H9 (cell line): ENCODE measurements around the gene ACKR1. TPM values are rescaled to one million over a fixed set of nuclear protein-coding genes. Genes with fewer than 3 reads are reported as not detected.
A peak's percentile ranks its signal among the peaks of the same experiment; 100 is the strongest.

Experiments used
- DNase-seq: peaks from one replicate; pipeline ENCODE4 v3.0.0-alpha.2; 2017
- H2AFZ ChIP-seq: one replicate; pipeline ENCODE4 v1.6.1; 2013; ENCODE audit warnings: mild to moderate bottlenecking, low read length, control low read depth, moderate library complexity
- H2AK5ac ChIP-seq: 2 replicates; pipeline ENCODE4 v1.6.1; 2013; ENCODE audit warnings: low read length, control low read depth, mixed read lengths; ENCODE audit not compliant: insufficient read length
- H2BK120ac ChIP-seq: one replicate; pipeline ENCODE4 v1.6.1; 2013; ENCODE audit warnings: low read depth, mild to moderate bottlenecking, low read length, control low read depth, inconsistent platforms; ENCODE audit not compliant: poor library complexity, severe bottlenecking
- H2BK12ac ChIP-seq: 2 replicates; pipeline ENCODE4 v1.6.1; 2013; ENCODE audit warnings: low read length, control low read depth, mixed read lengths, low read depth; ENCODE audit not compliant: insufficient read length
- H2BK15ac ChIP-seq: 2 replicates; pipeline ENCODE4 v1.6.1; 2013; ENCODE audit warnings: low read depth, low read length, control low read depth
- H2BK20ac ChIP-seq: one replicate; pipeline ENCODE4 v1.6.1; 2013; ENCODE audit warnings: low read depth, mild to moderate bottlenecking, low read length, control low read depth, inconsistent platforms; ENCODE audit not compliant: poor library complexity, severe bottlenecking
- H2BK5ac ChIP-seq: 2 replicates; pipeline ENCODE4 v1.6.1; 2013; ENCODE audit warnings: low read length, control low read depth, mixed read lengths; ENCODE audit not compliant: insufficient read length
- H3K14ac ChIP-seq: 2 replicates; pipeline ENCODE4 v1.6.1; 2013; ENCODE audit warnings: low read length, control low read depth; ENCODE audit not compliant: insufficient read depth
- H3K18ac ChIP-seq: 2 replicates; pipeline ENCODE4 v1.6.1; 2013; ENCODE audit warnings: low read depth, mild to moderate bottlenecking, mixed read lengths, low read length, control low read depth; ENCODE audit not compliant: insufficient read length
- H3K23ac ChIP-seq: 2 replicates; pipeline ENCODE4 v1.6.1; 2013; ENCODE audit warnings: low read length, control low read depth, mixed read lengths, low read depth; ENCODE audit not compliant: insufficient read length
- H3K23me2 ChIP-seq: 2 replicates; pipeline ENCODE4 v1.6.1; 2013; ENCODE audit warnings: low read depth, mild to moderate bottlenecking, mixed read lengths, low read length, control low read depth; ENCODE audit not compliant: insufficient read length, poor library complexity, severe bottlenecking
- H3K27ac ChIP-seq: 2 replicates; pipeline ENCODE4 v1.5.1; 2013; ENCODE audit warnings: low read length, control low read depth, mixed read lengths, low read depth; ENCODE audit not compliant: insufficient read length
- H3K27me3 ChIP-seq: 2 replicates; pipeline ENCODE4 v1.6.1; 2013; ENCODE audit warnings: low read length, control low read depth, inconsistent platforms; ENCODE audit not compliant: insufficient read depth
- H3K4ac ChIP-seq: 2 replicates; pipeline ENCODE4 v1.6.1; 2013; ENCODE audit warnings: low read depth, mild to moderate bottlenecking, control low read depth, inconsistent platforms, low read length, moderate library complexity
- H3K4me1 ChIP-seq: 2 replicates; pipeline ENCODE4 v1.6.1; 2013; ENCODE audit warnings: low read length, control low read depth, inconsistent platforms; ENCODE audit not compliant: insufficient read depth
- H3K4me2 ChIP-seq: 2 replicates; pipeline ENCODE4 v1.6.1; 2013; ENCODE audit warnings: low read length, control low read depth, mixed read lengths; ENCODE audit not compliant: insufficient read length, insufficient read depth
- H3K56ac ChIP-seq: 2 replicates; pipeline ENCODE4 v1.6.1; 2013; ENCODE audit warnings: low read depth, mild to moderate bottlenecking, mixed read lengths, low read length, control low read depth; ENCODE audit not compliant: insufficient read length
- H3K79me1 ChIP-seq: 2 replicates; pipeline ENCODE4 v1.6.1; 2013; ENCODE audit warnings: low read depth, mild to moderate bottlenecking, moderate library complexity, low read length, control low read depth, inconsistent platforms; ENCODE audit not compliant: insufficient read depth, poor library complexity, severe bottlenecking
- H3K79me2 ChIP-seq: 2 replicates; pipeline ENCODE4 v1.6.1; 2013; ENCODE audit warnings: low read length, control low read depth, inconsistent platforms; ENCODE audit not compliant: insufficient read depth
- H3K9ac ChIP-seq: 2 replicates; pipeline ENCODE4 v1.6.1; 2013; ENCODE audit warnings: low read length, control low read depth, mixed read lengths; ENCODE audit not compliant: insufficient read length; ENCODE audit errors: extremely low read depth
- H3K9me3 ChIP-seq: one replicate; pipeline ENCODE4 v1.6.1; 2013; ENCODE audit warnings: low read depth, low read length, inconsistent platforms; ENCODE audit not compliant: control insufficient read depth
- H3T11ph ChIP-seq: one replicate; pipeline ENCODE4 v1.6.1; 2013; ENCODE audit warnings: mild to moderate bottlenecking, low read length, control low read depth, inconsistent platforms
- H4K20me1 ChIP-seq: one replicate; pipeline ENCODE4 v1.6.1; 2013; ENCODE audit not compliant: control insufficient read depth, insufficient read length, insufficient read depth
- H4K5ac ChIP-seq: 2 replicates; pipeline ENCODE4 v1.6.1; 2013; ENCODE audit warnings: low read depth, mild to moderate bottlenecking, mixed read lengths, low read length, control low read depth; ENCODE audit not compliant: insufficient read length
- H4K8ac ChIP-seq: replicated peaks from 2 replicates; pipeline ENCODE4 v1.6.1; 2013; ENCODE audit warnings: low read length, control low read depth, mixed read lengths, low read depth; ENCODE audit not compliant: insufficient read length
- H4K91ac ChIP-seq: 2 replicates; pipeline ENCODE4 v1.6.1; 2013; ENCODE audit warnings: low read depth, mild to moderate bottlenecking, moderate library complexity, mixed read lengths, low read length, control low read depth; ENCODE audit not compliant: insufficient read length
- H3K27ac Mint-ChIP-seq, 3 experiments: 2 replicates in 2 of 3; 3 replicates in 1 of 3; pipeline ENCODE4 v1.8.0; 2020 to 2021; ENCODE audit warnings: mixed read lengths in 3 of 3, mild to moderate bottlenecking in 1 of 3, moderate library complexity in 1 of 3
- H3K27me3 Mint-ChIP-seq: 2 replicates; pipeline ENCODE4 v1.8.0; 2021; ENCODE audit warnings: low read depth, mild to moderate bottlenecking, moderate library complexity, mixed read lengths
- H3K36me3 Mint-ChIP-seq, 3 experiments: 2 replicates in 2 of 3; 3 replicates in 1 of 3; pipeline ENCODE4 v1.8.0; 2020 to 2021; ENCODE audit warnings: low read depth in 3 of 3, mixed read lengths in 3 of 3; ENCODE audit not compliant: insufficient read depth in 1 of 3
- H3K4me1 Mint-ChIP-seq, 2 experiments: 2 replicates each; pipeline ENCODE4 v1.8.0; 2020; ENCODE audit warnings: mixed read lengths in 2 of 2
- H3K4me3 Mint-ChIP-seq, 2 experiments: 2 replicates in 1 of 2; 3 replicates in 1 of 2; pipeline ENCODE4 v1.8.0; 2020 to 2021; ENCODE audit warnings: mild to moderate bottlenecking in 2 of 2, mixed read lengths in 2 of 2, moderate library complexity in 1 of 2
- H3K9me3 Mint-ChIP-seq, 2 experiments: 2 replicates in 1 of 2; 3 replicates in 1 of 2; pipeline ENCODE4 v1.8.0; 2020; ENCODE audit warnings: mild to moderate bottlenecking in 2 of 2, mixed read lengths in 2 of 2, moderate library complexity in 1 of 2
- WGBS: extraction: QIAGEN DNeasy Blood & Tissue Kit; methylation state at CpG from one replicate; pipeline ENCODE4 v1.1.7; 2013; ENCODE audit warnings: missing lambda C conversion rate, low lambda C conversion rate, mixed read lengths; ENCODE audit not compliant: insufficient read length; ENCODE audit errors: extremely low coverage; 5-methylcytosine and 5-hydroxymethylcytosine counted together
- total RNA-seq: library from RNA; stranded (reverse); gene quantifications from 2 replicates; pipeline ENCODE4 v1.2.1, GENCODE V29; 2021
- TF ChIP-seq, protein P1 (sequence below): fragments of 200-600 bp; sonication (generic); conservative IDR thresholded peaks from 3 replicates; pipeline ENCODE4 v1.8.0; 2021; ENCODE audit warnings: antibody characterized with exemption, mild to moderate bottlenecking

ACKR1 gene
- total RNA-seq, 1 experiment from 2014 or later, result 0.26 TPM

DNA sequence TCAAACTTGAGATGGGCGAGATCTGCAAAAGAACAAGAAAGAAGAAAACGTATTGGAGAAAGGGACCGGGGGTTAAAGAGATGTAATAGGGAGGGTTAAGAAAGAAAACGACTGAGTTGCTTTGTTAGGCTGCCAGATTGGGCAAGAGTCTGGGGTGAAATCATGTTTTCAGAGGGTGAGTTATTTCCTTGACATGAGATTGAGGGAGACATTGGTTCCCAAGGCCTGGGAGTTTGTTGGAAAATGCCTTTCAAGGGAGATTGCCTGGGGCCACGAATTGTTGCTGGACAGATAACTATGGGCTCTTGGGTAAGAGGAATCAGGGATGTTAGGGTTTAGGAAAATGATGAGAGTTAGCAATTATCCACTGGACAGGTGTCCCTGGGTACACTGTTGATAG lies 34.0 kb upstream of the ACKR1 start:
- Histone ChIP-seq H3K27me3 (no peaks in the 10 kb centered on the region), H2BK20ac (no peak overlapping the region), H4K5ac (no peak overlapping the region), H3K14ac (no peak overlapping the region), H3K27ac (no peak overlapping the region), H2BK15ac (no peak overlapping the region), H3T11ph (no peak overlapping the region), H3K56ac (no peak overlapping the region), H3K18ac (no peak overlapping the region), H3K23me2 (peaks cover 9% of the 10 kb centered on the region), H3K4me2 (no peak overlapping the region), H2BK12ac (no peak overlapping the region), H2BK120ac (no peak overlapping the region), H2AK5ac (no peak overlapping the region), H3K23ac (no peak overlapping the region), H3K79me2 (no peaks in the 10 kb centered on the region), H3K79me1 (no peaks in the 10 kb centered on the region), H3K4me1 (no peaks in the 10 kb centered on the region), H2BK5ac (no peak overlapping the region), H4K91ac (no peak overlapping the region), H3K9ac (no peak overlapping the region), H3K4ac (no peak overlapping the region), H4K8ac (no peak overlapping the region), H2AFZ (no peak overlapping the region), H3K9me3 (no peaks in the 10 kb centered on the region), H4K20me1 (no peaks in the 10 kb centered on the region)
- no CpG with 5 or more reads among the region's 5 CpGs for WGBS
- Mint-ChIP-seq H3K4me3 (peak overlapping the region; percentile 71 to 72), H3K4me1 (peaks cover 10 to 18% of the 10 kb centered on the region in 2 experiments), H3K36me3 (no peaks in the 10 kb centered on the region), H3K27me3 (peaks cover 46% of the 10 kb centered on the region), H3K27ac (no peak overlapping the region), H3K9me3 (no peaks in the 10 kb centered on the region)
- DNase-seq, result no peak
- TF ChIP-seq, protein P1, sequence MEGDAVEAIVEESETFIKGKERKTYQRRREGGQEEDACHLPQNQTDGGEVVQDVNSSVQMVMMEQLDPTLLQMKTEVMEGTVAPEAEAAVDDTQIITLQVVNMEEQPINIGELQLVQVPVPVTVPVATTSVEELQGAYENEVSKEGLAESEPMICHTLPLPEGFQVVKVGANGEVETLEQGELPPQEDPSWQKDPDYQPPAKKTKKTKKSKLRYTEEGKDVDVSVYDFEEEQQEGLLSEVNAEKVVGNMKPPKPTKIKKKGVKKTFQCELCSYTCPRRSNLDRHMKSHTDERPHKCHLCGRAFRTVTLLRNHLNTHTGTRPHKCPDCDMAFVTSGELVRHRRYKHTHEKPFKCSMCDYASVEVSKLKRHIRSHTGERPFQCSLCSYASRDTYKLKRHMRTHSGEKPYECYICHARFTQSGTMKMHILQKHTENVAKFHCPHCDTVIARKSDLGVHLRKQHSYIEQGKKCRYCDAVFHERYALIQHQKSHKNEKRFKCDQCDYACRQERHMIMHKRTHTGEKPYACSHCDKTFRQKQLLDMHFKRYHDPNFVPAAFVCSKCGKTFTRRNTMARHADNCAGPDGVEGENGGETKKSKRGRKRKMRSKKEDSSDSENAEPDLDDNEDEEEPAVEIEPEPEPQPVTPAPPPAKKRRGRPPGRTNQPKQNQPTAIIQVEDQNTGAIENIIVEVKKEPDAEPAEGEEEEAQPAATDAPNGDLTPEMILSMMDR, result no peak
